Measurements from ENCODE around the gene SLC9A9.

DNA sequence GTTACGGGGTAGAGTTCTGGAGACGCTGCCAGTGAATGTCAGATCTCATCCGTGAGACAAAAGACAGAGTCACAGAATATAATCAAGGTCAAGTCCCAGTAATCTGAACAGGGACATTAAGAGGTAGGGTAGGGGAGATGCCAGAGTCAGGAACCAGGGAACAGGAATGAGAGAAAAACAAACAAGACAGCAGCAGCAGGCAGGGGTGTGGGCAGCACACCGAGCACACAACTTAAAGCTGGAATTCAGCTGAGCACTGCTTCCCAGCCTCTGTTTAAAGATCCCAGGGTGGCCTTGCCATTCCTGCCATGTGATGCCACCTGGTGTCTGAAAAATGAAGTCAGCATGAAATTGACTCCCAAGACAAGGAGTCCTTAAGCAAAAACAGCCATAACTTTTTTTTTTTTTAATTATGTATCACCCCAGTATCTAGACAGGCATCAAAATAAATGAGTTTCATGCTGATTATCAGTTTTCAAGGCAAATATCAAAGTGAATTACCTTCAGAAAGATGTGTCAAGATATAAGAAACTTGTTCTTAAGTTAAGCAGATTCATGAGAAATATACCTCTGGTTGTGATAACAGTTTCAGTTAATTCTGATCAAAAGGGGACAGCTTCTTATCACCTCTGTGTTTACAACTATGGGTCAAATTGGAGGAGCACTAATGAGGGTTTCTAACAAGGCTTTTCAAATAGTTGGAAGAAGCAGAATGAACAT is 203.7 kb downstream of the SLC9A9 start:
- TF ChIP-seq, protein P1, sequence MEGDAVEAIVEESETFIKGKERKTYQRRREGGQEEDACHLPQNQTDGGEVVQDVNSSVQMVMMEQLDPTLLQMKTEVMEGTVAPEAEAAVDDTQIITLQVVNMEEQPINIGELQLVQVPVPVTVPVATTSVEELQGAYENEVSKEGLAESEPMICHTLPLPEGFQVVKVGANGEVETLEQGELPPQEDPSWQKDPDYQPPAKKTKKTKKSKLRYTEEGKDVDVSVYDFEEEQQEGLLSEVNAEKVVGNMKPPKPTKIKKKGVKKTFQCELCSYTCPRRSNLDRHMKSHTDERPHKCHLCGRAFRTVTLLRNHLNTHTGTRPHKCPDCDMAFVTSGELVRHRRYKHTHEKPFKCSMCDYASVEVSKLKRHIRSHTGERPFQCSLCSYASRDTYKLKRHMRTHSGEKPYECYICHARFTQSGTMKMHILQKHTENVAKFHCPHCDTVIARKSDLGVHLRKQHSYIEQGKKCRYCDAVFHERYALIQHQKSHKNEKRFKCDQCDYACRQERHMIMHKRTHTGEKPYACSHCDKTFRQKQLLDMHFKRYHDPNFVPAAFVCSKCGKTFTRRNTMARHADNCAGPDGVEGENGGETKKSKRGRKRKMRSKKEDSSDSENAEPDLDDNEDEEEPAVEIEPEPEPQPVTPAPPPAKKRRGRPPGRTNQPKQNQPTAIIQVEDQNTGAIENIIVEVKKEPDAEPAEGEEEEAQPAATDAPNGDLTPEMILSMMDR (IDR thresholded peaks at IDR 0.05) = peak in 5 of 7 experiments; percentile 25 to 65 (median 61)
- TF ChIP-seq POLR2A (IDR thresholded peaks at IDR 0.05) = no peak
